Measurements from ENCODE around the gene MAST4. TPM values are rescaled to one million over a fixed set of nuclear protein-coding genes. Genes with fewer than 3 reads are reported as not detected.

Gene MAST4
- total RNA-seq, 1 donor, result 23.2 TPM

- DNase-seq (ENCODE audit: low read depth), result no peak
- no peak for TF ChIP-seq CTCF (IDR thresholded peaks at IDR 0.05; ENCODE audit: insufficient read depth, low read length)
- no peak overlapping the region for H3K4me3 ChIP-seq (ENCODE audit: low read depth, low read length)
Measured at GRCh38 chr5:67133217-67133616, 537.0 kb downstream of the MAST4 start.

GRCh38 chr5:67133776-67134175 is 537.6 kb downstream of the MAST4 start:
- H3K4me3 ChIP-seq (ENCODE audit: low read depth, low read length), result no peak overlapping the region
- no peak for DNase-seq (ENCODE audit: low read depth)
- no peak for TF ChIP-seq CTCF (IDR thresholded peaks at IDR 0.05; ENCODE audit: insufficient read depth, low read length)

- no peak overlapping the region for H3K4me3 ChIP-seq (ENCODE audit: low read depth, low read length)
- no peak for TF ChIP-seq CTCF (IDR thresholded peaks at IDR 0.05; ENCODE audit: insufficient read depth, low read length)
- no peak for DNase-seq (ENCODE audit: low read depth)
Measured at GRCh38 chr5:67135381-67135984, 539.3 kb downstream of the MAST4 start.

GRCh38 chr5:67139030-67139429 is 542.8 kb downstream of the MAST4 start:
- no peak for DNase-seq (ENCODE audit: low read depth)
- no peak for TF ChIP-seq CTCF (IDR thresholded peaks at IDR 0.05; ENCODE audit: insufficient read depth, low read length)
- H3K4me3 ChIP-seq (ENCODE audit: low read depth, low read length), result no peak overlapping the region

- H3K4me3 ChIP-seq (ENCODE audit: low read depth, low read length), result no peak overlapping the region
- DNase-seq (ENCODE audit: low read depth), result no peak
Measured at GRCh38 chr5:67140413-67140812, 544.2 kb downstream of the MAST4 start.

GRCh38 chr5:67141644-67142043 is 545.5 kb downstream of the MAST4 start:
- H3K4me3 ChIP-seq (ENCODE audit: low read depth, low read length), result no peak overlapping the region
- DNase-seq (ENCODE audit: low read depth), result no peak
- no peak for TF ChIP-seq CTCF (IDR thresholded peaks at IDR 0.05; ENCODE audit: insufficient read depth, low read length)

More at GRCh38 chr5:67140413-67140812, 544.2 kb downstream of the MAST4 start:
- no peak for TF ChIP-seq CTCF (IDR thresholded peaks at IDR 0.05; ENCODE audit: insufficient read depth, low read length)

GRCh38 chr5:67142816-67143215 is 546.6 kb downstream of the MAST4 start:
- no peak for TF ChIP-seq CTCF (IDR thresholded peaks at IDR 0.05; ENCODE audit: insufficient read depth, low read length)
- no peak overlapping the region for H3K4me3 ChIP-seq (ENCODE audit: low read depth, low read length)
- no peak for DNase-seq (ENCODE audit: low read depth)

Data from fibroblast of the aortic adventitia (primary cell).